Duodenal mucosa (tissue), 2 donors: Measurements from ENCODE around the gene CPED1.
"Not testable (repeated sequence)": the region's sequence is repeated elsewhere in the genome, so short reads cannot be mapped to it uniquely, and the experiment has no call there.

ENCODE experiments used
- H3K27ac ChIP-seq: one replicate; pipeline ENCODE4 v1.7.0; 2013; ENCODE audit warnings: low read depth, low read length
- H3K27me3 ChIP-seq, 2 donors: one replicate each; pipeline ENCODE4 v1.7.0; 2013; ENCODE audit warnings: low read length in 2 of 2, control low read depth in 1 of 2; ENCODE audit not compliant: insufficient read depth in 2 of 2, control insufficient read depth in 1 of 2
- H3K36me3 ChIP-seq, 2 donors: one replicate each; pipeline ENCODE4 v1.7.0; 2013; ENCODE audit warnings: low read length in 2 of 2, control low read depth in 1 of 2; ENCODE audit not compliant: insufficient read depth in 2 of 2, control insufficient read depth in 1 of 2
- H3K4me1 ChIP-seq, 2 donors: one replicate each; pipeline ENCODE4 v1.7.0; 2013; ENCODE audit warnings: low read length in 2 of 2, control low read depth in 1 of 2; ENCODE audit not compliant: insufficient read depth in 2 of 2, control insufficient read depth in 1 of 2
- H3K4me3 ChIP-seq, 2 donors: one replicate each; pipeline ENCODE4 v1.7.0; 2013; ENCODE audit warnings: low read length in 2 of 2, low read depth in 1 of 2
- H3K9ac ChIP-seq, 2 donors: one replicate each; pipeline ENCODE4 v1.7.0; 2013; ENCODE audit warnings: low read length in 2 of 2, low read depth in 1 of 2
- H3K9me3 ChIP-seq, 2 donors: one replicate each; pipeline ENCODE4 v1.7.0; 2013; ENCODE audit warnings: low read length in 2 of 2, control low read depth in 1 of 2; ENCODE audit not compliant: control insufficient read depth in 1 of 2

CPED1 gene

GRCh38 chr7:121061677-121062582 is 73.4 kb downstream of the CPED1 start:
- no peaks in the 10 kb centered on the region for H3K4me1 ChIP-seq
- H3K27me3 ChIP-seq: no peaks in the 10 kb centered on the region
- no peak overlapping the region for H3K9ac ChIP-seq
- H3K9me3 ChIP-seq: no peaks in the 10 kb centered on the region
- H3K4me3 ChIP-seq: no peak overlapping the region
- no peaks in the 10 kb centered on the region for H3K36me3 ChIP-seq
- no peak overlapping the region for H3K27ac ChIP-seq

- H3K36me3 ChIP-seq: no peaks in the 10 kb centered on the region
- no peaks in the 10 kb centered on the region for H3K27me3 ChIP-seq
- H3K9me3 ChIP-seq: no peaks in the 10 kb centered on the region
- no peak overlapping the region for H3K4me3 ChIP-seq
- H3K27ac ChIP-seq: no peak overlapping the region
- no peaks in the 10 kb centered on the region for H3K4me1 ChIP-seq
- H3K9ac ChIP-seq: no peak overlapping the region
Measured at GRCh38 chr7:121062671-121063279, 74.3 kb downstream of the CPED1 start.

- not testable (repeated sequence) for H3K36me3 ChIP-seq, H3K9me3 ChIP-seq, H3K9ac ChIP-seq, H3K27ac ChIP-seq, H3K4me3 ChIP-seq, H3K27me3 ChIP-seq, H3K4me1 ChIP-seq
Measured at GRCh38 chr7:121067717-121068116, 79.2 kb downstream of the CPED1 start.

DNA sequence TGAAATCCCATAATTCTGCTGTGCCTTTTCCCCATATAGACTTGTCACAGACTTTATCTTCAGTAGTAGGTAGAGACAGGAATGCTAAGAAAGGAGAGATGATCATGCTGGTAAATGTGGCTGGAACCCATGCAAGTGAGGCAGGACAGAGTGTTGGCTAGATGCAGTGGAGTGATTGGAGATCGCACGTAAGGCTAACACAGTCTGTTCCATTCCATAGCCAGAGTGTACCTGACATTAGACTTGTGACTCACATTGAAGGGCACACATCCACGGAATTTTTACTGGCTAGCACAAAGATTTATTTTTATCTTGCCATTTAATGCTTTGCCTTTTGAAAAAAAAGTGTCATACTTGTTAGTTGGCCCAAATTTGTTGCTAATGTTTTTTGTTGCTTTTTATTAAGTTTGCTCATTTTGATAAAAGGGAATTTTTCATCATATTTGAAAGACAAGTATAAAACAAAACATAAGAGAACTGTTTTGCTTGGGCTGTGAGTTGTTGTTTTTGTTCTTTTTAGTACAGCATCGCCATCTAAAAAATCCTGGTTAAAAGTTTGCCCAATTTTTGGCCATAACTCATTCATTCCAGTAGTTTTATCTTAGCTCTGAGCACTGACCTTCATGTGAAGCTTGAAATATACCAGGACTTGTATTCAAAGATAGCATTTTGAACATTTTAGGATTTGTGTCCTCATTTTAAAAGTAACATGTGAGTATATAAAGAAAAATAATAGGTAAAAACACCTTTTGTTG is 81.0 kb downstream of the CPED1 start:
- Histone ChIP-seq H3K4me3 (no peak overlapping the region), H3K27ac (no peak overlapping the region), H3K9ac (no peak overlapping the region), H3K9me3 (no peaks in the 10 kb centered on the region), H3K36me3 (no peaks in the 10 kb centered on the region), H3K4me1 (no peaks in the 10 kb centered on the region), H3K27me3 (no peaks in the 10 kb centered on the region)

DNA sequence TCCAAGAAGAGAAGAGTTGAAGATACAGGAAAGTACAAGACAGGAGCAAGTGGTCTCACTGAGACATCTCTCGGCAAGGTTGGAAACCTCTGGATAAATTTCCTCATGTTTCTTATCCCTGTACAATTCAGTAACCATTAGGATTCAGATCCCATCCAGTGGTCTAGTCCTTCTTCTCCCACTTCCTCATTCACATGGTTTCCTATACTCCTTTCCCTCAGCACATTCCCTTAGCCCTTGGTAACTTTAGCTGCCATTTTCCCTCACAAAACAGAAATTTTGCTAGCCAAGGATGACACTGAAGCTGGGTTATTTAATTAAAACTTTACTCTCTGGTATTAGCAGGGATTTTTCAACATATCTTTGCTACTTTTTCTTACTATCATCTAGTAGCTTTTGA is 82.6 kb downstream of the CPED1 start:
- Histone ChIP-seq H3K9ac (no peak overlapping the region), H3K4me1 (no peaks in the 10 kb centered on the region)

DNA sequence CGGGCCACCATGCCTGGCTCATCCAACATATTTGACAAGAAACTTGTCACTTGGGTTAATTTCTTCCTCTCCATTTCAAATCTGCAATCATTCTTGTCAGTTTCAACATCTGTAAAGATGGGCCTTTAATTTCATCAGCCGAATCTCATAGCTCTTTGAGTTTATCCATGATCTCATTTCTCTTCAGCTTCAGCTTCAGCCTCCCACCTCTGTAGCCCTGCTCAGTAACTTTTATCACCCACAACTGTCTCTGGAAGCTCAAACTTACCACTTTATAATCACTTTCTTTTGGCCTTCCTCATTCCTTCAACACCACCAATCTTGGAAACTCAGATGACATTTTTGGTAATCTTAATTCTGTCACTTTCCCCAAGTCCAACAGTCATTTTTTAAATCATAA is 83.2 kb downstream of the CPED1 start:
- Histone ChIP-seq H3K4me3 (no peak overlapping the region), H3K9me3 (no peaks in the 10 kb centered on the region), H3K27ac (no peak overlapping the region), H3K36me3 (no peaks in the 10 kb centered on the region), H3K4me1 (no peaks in the 10 kb centered on the region), H3K27me3 (no peaks in the 10 kb centered on the region), H3K9ac (no peak overlapping the region)

More for the DNA sequence above, 82.6 kb downstream of the CPED1 start:
- H3K4me3 ChIP-seq: no peak overlapping the region
- no peaks in the 10 kb centered on the region for H3K36me3 ChIP-seq
- no peaks in the 10 kb centered on the region for H3K27me3 ChIP-seq
- no peaks in the 10 kb centered on the region for H3K9me3 ChIP-seq
- H3K27ac ChIP-seq: no peak overlapping the region

GRCh38 chr7:121072826-121073225 is 84.3 kb downstream of the CPED1 start:
- Histone ChIP-seq H3K4me1 (no peaks in the 10 kb centered on the region), H3K27ac (no peak overlapping the region), H3K27me3 (no peaks in the 10 kb centered on the region)

DNA sequence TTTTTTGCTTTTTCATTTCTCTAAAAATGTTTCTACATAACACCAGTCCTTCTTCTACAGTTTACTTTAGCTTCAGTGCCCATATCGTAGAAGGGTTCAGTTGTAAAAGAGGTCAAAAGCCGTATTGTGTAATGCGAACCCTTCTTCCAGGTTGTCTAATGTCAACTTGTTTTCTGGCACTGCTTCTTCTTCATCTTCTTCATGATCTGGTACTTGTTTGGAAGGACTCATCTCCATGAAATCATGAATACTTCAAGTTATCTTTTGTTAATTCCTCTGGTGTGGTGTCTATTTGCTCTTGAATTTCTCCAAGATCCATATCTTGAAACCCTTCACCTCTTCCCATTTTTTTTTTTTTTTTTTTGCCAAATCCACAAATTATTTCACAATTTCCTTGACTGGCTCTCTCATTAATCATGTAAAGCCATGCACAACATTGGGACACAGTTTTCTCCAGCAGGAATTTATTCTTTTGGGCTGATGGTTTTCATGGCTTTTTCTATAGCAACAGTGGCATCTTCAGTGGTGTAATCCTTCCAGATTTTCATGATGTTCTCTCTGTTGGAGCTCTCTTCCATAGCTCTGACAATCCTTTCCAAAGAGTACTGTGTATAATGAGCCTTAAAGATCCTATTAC is 85.1 kb downstream of the CPED1 start:
- no peak overlapping the region for H3K4me3 ChIP-seq
- no peaks in the 10 kb centered on the region for H3K9me3 ChIP-seq
- H3K27ac ChIP-seq: no peak overlapping the region
- H3K9ac ChIP-seq: no peak overlapping the region
- H3K4me1 ChIP-seq: no peaks in the 10 kb centered on the region
- no peaks in the 10 kb centered on the region for H3K36me3 ChIP-seq
- no peaks in the 10 kb centered on the region for H3K27me3 ChIP-seq

More at GRCh38 chr7:121072826-121073225, 84.3 kb downstream of the CPED1 start:
- no peaks in the 10 kb centered on the region for H3K36me3 ChIP-seq
- H3K9ac ChIP-seq: no peak overlapping the region
- no peak overlapping the region for H3K4me3 ChIP-seq
- no peaks in the 10 kb centered on the region for H3K9me3 ChIP-seq

- not testable (repeated sequence) for H3K9ac ChIP-seq, H3K36me3 ChIP-seq, H3K4me1 ChIP-seq, H3K27ac ChIP-seq, H3K27me3 ChIP-seq, H3K9me3 ChIP-seq, H3K4me3 ChIP-seq
Measured at GRCh38 chr7:121075424-121075841, 86.9 kb downstream of the CPED1 start.

GRCh38 chr7:121075952-121076349 is 87.4 kb downstream of the CPED1 start:
- Histone ChIP-seq H3K9ac (no peak overlapping the region), H3K4me3 (no peak overlapping the region), H3K36me3 (no peaks in the 10 kb centered on the region), H3K27me3 (no peaks in the 10 kb centered on the region), H3K9me3 (no peaks in the 10 kb centered on the region), H3K4me1 (no peaks in the 10 kb centered on the region), H3K27ac (no peak overlapping the region)
